ENCODE measurements around the gene TLR2. TPM values are rescaled to one million over a fixed set of nuclear protein-coding genes. Genes with fewer than 3 reads are reported as not detected.

The TLR2 gene
- total and polyA plus RNA-seq, 2 experiments from 2014 or later, result 0.63 to 1.2 TPM

GRCh38 chr4:153684971-153685371, 891 bp downstream of the TLR2 start (continued):
- TF ChIP-seq, protein P1, sequence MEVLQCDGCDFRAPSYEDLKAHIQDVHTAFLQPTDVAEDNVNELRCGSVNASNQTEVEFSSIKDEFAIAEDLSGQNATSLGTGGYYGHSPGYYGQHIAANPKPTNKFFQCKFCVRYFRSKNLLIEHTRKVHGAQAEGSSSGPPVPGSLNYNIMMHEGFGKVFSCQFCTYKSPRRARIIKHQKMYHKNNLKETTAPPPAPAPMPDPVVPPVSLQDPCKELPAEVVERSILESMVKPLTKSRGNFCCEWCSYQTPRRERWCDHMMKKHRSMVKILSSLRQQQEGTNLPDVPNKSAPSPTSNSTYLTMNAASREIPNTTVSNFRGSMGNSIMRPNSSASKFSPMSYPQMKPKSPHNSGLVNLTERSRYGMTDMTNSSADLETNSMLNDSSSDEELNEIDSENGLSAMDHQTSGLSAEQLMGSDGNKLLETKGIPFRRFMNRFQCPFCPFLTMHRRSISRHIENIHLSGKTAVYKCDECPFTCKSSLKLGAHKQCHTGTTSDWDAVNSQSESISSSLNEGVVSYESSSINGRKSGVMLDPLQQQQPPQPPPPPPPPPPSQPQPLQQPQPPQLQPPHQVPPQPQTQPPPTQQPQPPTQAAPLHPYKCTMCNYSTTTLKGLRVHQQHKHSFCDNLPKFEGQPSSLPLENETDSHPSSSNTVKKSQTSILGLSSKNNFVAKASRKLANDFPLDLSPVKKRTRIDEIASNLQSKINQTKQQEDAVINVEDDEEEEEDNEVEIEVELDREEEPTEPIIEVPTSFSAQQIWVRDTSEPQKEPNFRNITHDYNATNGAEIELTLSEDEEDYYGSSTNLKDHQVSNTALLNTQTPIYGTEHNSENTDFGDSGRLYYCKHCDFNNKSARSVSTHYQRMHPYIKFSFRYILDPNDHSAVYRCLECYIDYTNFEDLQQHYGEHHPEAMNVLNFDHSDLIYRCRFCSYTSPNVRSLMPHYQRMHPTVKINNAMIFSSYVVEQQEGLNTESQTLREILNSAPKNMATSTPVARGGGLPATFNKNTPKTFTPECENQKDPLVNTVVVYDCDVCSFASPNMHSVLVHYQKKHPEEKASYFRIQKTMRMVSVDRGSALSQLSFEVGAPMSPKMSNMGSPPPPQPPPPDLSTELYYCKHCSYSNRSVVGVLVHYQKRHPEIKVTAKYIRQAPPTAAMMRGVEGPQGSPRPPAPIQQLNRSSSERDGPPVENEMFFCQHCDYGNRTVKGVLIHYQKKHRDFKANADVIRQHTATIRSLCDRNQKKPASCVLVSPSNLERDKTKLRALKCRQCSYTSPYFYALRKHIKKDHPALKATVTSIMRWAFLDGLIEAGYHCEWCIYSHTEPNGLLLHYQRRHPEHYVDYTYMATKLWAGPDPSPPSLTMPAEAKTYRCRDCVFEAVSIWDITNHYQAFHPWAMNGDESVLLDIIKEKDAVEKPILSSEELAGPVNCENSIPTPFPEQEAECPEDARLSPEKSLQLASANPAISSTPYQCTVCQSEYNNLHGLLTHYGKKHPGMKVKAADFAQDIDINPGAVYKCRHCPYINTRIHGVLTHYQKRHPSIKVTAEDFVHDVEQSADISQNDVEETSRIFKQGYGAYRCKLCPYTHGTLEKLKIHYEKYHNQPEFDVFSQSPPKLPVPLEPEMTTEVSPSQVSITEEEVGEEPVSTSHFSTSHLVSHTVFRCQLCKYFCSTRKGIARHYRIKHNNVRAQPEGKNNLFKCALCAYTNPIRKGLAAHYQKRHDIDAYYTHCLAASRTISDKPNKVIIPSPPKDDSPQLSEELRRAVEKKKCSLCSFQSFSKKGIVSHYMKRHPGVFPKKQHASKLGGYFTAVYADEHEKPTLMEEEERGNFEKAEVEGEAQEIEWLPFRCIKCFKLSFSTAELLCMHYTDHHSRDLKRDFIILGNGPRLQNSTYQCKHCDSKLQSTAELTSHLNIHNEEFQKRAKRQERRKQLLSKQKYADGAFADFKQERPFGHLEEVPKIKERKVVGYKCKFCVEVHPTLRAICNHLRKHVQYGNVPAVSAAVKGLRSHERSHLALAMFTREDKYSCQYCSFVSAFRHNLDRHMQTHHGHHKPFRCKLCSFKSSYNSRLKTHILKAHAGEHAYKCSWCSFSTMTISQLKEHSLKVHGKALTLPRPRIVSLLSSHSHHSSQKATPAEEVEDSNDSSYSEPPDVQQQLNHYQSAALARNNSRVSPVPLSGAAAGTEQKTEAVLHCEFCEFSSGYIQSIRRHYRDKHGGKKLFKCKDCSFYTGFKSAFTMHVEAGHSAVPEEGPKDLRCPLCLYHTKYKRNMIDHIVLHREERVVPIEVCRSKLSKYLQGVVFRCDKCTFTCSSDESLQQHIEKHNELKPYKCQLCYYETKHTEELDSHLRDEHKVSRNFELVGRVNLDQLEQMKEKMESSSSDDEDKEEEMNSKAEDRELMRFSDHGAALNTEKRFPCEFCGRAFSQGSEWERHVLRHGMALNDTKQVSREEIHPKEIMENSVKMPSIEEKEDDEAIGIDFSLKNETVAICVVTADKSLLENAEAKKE (CRISPR knock-in tag; IDR thresholded peaks at IDR 0.05), result no peak
- TF ChIP-seq, protein P2, sequence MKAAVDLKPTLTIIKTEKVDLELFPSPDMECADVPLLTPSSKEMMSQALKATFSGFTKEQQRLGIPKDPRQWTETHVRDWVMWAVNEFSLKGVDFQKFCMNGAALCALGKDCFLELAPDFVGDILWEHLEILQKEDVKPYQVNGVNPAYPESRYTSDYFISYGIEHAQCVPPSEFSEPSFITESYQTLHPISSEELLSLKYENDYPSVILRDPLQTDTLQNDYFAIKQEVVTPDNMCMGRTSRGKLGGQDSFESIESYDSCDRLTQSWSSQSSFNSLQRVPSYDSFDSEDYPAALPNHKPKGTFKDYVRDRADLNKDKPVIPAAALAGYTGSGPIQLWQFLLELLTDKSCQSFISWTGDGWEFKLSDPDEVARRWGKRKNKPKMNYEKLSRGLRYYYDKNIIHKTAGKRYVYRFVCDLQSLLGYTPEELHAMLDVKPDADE (IDR thresholded peaks at IDR 0.05), result no peak
- TF ChIP-seq CTCF (conservative IDR thresholded peaks at IDR 0.05; ENCODE audit: low read depth in 2 of 2), result no peak

GRCh38 chr4:153704522-153704921, 20.4 kb downstream of the TLR2 start:
- Mint-ChIP-seq H3K9me3 (no peaks in the 10 kb centered on the region), H3K4me3 (no peak overlapping the region), H3K36me3 (ENCODE audit: low read depth) (no peaks in the 10 kb centered on the region), H3K27ac (no peak overlapping the region), H3K27me3 (ENCODE audit: insufficient read depth, low read depth, poor library complexity) (peaks cover 2% of the 10 kb centered on the region), H3K4me1 (no peaks in the 10 kb centered on the region)
- H4K20me1 ChIP-seq (replicated peaks; ENCODE audit: insufficient read depth), result no peaks in the 10 kb centered on the region
- no peaks in the 10 kb centered on the region for H3K36me3 ChIP-seq (ENCODE audit: insufficient read depth)
- H3K4me1 ChIP-seq (ENCODE audit: insufficient read depth), result no peaks in the 10 kb centered on the region
- H2AFZ ChIP-seq, result no peak overlapping the region
- DNase-seq (ENCODE audit: low spot score) (no peak), ATAC-seq (no peak)
- H3F3A ChIP-seq (replicated peaks; ENCODE audit: low read depth), result no peaks in the 10 kb centered on the region
- no peaks in the 10 kb centered on the region for H3K9me2 ChIP-seq (ENCODE audit: insufficient read depth)
- H3K27me3 ChIP-seq (ENCODE audit: insufficient read depth), result no peaks in the 10 kb centered on the region
- no peak overlapping the region for H3K4me2 ChIP-seq
- H3K79me2 ChIP-seq (replicated peaks; ENCODE audit: insufficient read depth), result no peaks in the 10 kb centered on the region
- H3K4me3 ChIP-seq, result no peak overlapping the region
- H3K27ac ChIP-seq (ENCODE audit: low read depth), result no peak overlapping the region
- TF ChIP-seq EZH2 (IDR thresholded peaks at IDR 0.05; ENCODE audit: low read depth, unreplicated experiment), result no peak
- no peak for TF ChIP-seq ZNF331 (CRISPR knock-in tag; IDR thresholded peaks at IDR 0.05; ENCODE audit: low read depth)
- TF ChIP-seq ZNF114 (CRISPR knock-in tag; IDR thresholded peaks at IDR 0.05), result no peak
- TF ChIP-seq, protein P1 (CRISPR knock-in tag; IDR thresholded peaks at IDR 0.05), result no peak
- TF ChIP-seq STAT1 (IDR thresholded peaks at IDR 0.05; ENCODE audit: unreplicated experiment), result no peak

All from GM23338 (cell line).